DMS53 (cell line): ENCODE results near the gene GNA14.
"Not testable (repeated sequence)": the region's sequence is repeated elsewhere in the genome, so short reads cannot be mapped to it uniquely, and the experiment has no call there.

Source experiments
- DNase-seq: peaks from one replicate; lab custom pipeline; 2025; lab: John Stamatoyannopoulos, UW

Gene GNA14

GRCh38 chr9:77449240-77450084 lies 198.7 kb downstream of the GNA14 start:
- no peak for DNase-seq

GRCh38 chr9:77447646-77448045 lies 200.5 kb downstream of the GNA14 start:
- DNase-seq: no peak

GRCh38 chr9:77442436-77442835 lies 205.7 kb downstream of the GNA14 start:
- no peak for DNase-seq

- not testable (repeated sequence) for DNase-seq
Observed at GRCh38 chr9:77441124-77441523, 207.0 kb downstream of the GNA14 start.

GRCh38 chr9:77440057-77440456 lies 208.1 kb downstream of the GNA14 start:
- no peak for DNase-seq

- no peak for DNase-seq
Observed at GRCh38 chr9:77438653-77439052, 209.5 kb downstream of the GNA14 start.

GRCh38 chr9:77435688-77436087 lies 212.4 kb downstream of the GNA14 start:
- DNase-seq: no peak

- DNase-seq: no peak
Observed at GRCh38 chr9:77435277-77435676, 212.8 kb downstream of the GNA14 start.

GRCh38 chr9:77433675-77434445 lies 214.3 kb downstream of the GNA14 start:
- peak; percentile 76 for DNase-seq

- no peak for DNase-seq
Observed at GRCh38 chr9:77432053-77432452, 216.1 kb downstream of the GNA14 start.

- DNase-seq: no peak
Observed at GRCh38 chr9:77429928-77430327, 218.2 kb downstream of the GNA14 start.

- no peak for DNase-seq
Observed at GRCh38 chr9:77427256-77427927, 220.7 kb downstream of the GNA14 start.

- DNase-seq: no peak
Observed at GRCh38 chr9:77426712-77427111, 221.4 kb downstream of the GNA14 start.

- DNase-seq: no peak
Observed at GRCh38 chr9:77424993-77425392, 223.1 kb downstream of the GNA14 start.

- no peak for DNase-seq
Observed at GRCh38 chr9:77423841-77424240, 224.3 kb downstream of the GNA14 start.

GRCh38 chr9:77422969-77423368 lies 225.2 kb downstream of the GNA14 start:
- DNase-seq: no peak

- no peak for DNase-seq
Observed at GRCh38 chr9:77421506-77422265, 226.4 kb downstream of the GNA14 start.

GRCh38 chr9:77420641-77421040 lies 227.5 kb downstream of the GNA14 start:
- no peak for DNase-seq

- DNase-seq: no peak
Observed at GRCh38 chr9:77418226-77418625, 229.9 kb downstream of the GNA14 start.

- DNase-seq: peak; percentile 36
Observed at GRCh38 chr9:77417566-77417965, 230.6 kb downstream of the GNA14 start.

- not testable (repeated sequence) for DNase-seq
Observed at GRCh38 chr9:77408521-77408920, 239.6 kb downstream of the GNA14 start.

GRCh38 chr9:77403239-77403638 lies 244.9 kb downstream of the GNA14 start:
- DNase-seq: no peak
